Pancreas (tissue), 10 donors: ENCODE measurements around the gene NRDC. TPM values are rescaled to one million over a fixed set of nuclear protein-coding genes. Genes with fewer than 3 reads are reported as not detected.

Experiments
- ATAC-seq, 4 donors: fragments of 200-7000 bp; cut with Tn5 transposase; one replicate each; pipeline versions ENCODE4 v1.8.0 to v1.9.1; 2020; ENCODE audit warnings: mild to moderate bottlenecking in 4 of 4, moderate library complexity in 4 of 4
- DNase-seq, 6 donors: peaks; one replicate each; pipeline ENCODE4 v3.0.0-alpha.2; 2020
- FAIRE-seq: peaks from 2 replicates; lab custom pipeline; 2012; peaks lifted over from hg19 to GRCh38; lab: Jason Lieb, UNC
- H3K27ac ChIP-seq, 4 donors: fragments of 200-600 bp; sonication (generic); 1 replicate in 3 of 4; 2 replicates in 1 of 4; pipeline versions ENCODE4 v1.5.0 to v1.8.0; 2020
- H3K27me3 ChIP-seq, 4 donors: fragments of 200-600 bp; one replicate each; pipeline ENCODE4 v1.8.0; 2021
- H3K36me3 ChIP-seq, 3 donors: fragments of 200-600 bp; sonication (generic) in 1 of 3; one replicate each; pipeline versions ENCODE4 v1.5.0 to v1.8.0; 2020 to 2021
- H3K4me1 ChIP-seq, 3 donors: fragments of 200-600 bp; one replicate each; pipeline ENCODE4 v1.8.0; 2021
- H3K4me3 ChIP-seq, 4 donors: fragments of 200-600 bp; sonication (generic) in 2 of 4; one replicate each; pipeline versions ENCODE4 v1.5.0 to v1.8.0; 2020 to 2021
- H3K9me3 ChIP-seq, 4 donors: fragments of 200-600 bp; one replicate each; pipeline ENCODE4 v1.8.0; 2021
- WGBS, 2 donors: extraction: QIAGEN DNeasy Blood & Tissue Kit; methylation state at CpG; one replicate each; pipeline ENCODE4 v1.1.7; 2013; 5-methylcytosine and 5-hydroxymethylcytosine counted together
- intact Hi-C, 3 donors: fragments of 100-400 bp; cut with DNase I; formaldehyde crosslinking; loops; one replicate each; pipeline versions ENCODE4 v1.11.1 to v1.14.2; 2022
- polyA plus RNA-seq, 2 donors: library from polyadenylated mRNA; stranded (reverse); fragments of 200-250 nt; gene quantifications; one replicate each; pipeline ENCODE4 v1.2.3, GENCODE V29; 2013
- total RNA-seq, 6 donors: library from RNA; stranded (reverse); fragmentation: NEBNext Ultra II Directional in 4 of 6; extraction: Animal tissue kit (Norgen Biotek cat#: 25700) in 4 of 6; gene quantifications; one replicate each; pipeline versions ENCODE4 v1.2.1 to v1.2.4, GENCODE V29; 2021 to 2023
- TF ChIP-seq, protein P1 (sequence below), 4 donors: fragments of 200-600 bp; sonication (generic) in 3 of 4; IDR thresholded peaks; one replicate each; pipeline versions ENCODE4 v1.5.0 to v1.8.0; 2021; ENCODE audit warnings: antibody characterized with exemption in 4 of 4
- donor health status: healthy with polysubstance abuse.
- donor health status: DM: no; HTN: no; CAD: no; lungs with moderate emphysema.
- donor health status: DM: no; HTN: no; CAD: no.
- donor health status: control.
- donor health status: control.
- donor health status: Bipolar disorder and iron deficiency.
- donor health status: DM: yes; HTN: yes; CAD: no.
- donor health status: DM: no; HTN: no; CAD: no.
- donor health status: DM: no; HTN: no; CAD: no.
- donor health status: DM: yes; HTN: yes; CAD: no.

The NRDC gene
- total and polyA plus RNA-seq, 8 donors, result 56.1 to 85.6 (median 67.5) TPM

- ATAC-seq, result no peak
- intact Hi-C loops, result no loop called here
- Histone ChIP-seq H3K4me3 (no peak overlapping the region), H3K36me3 (peaks cover 0 to 29% (median 4%) of the 10 kb centered on the region in 3 donors), H3K9me3 (no peaks in the 10 kb centered on the region), H3K27me3 (no peaks in the 10 kb centered on the region), H3K27ac (no peak overlapping the region), H3K4me1 (no peaks in the 10 kb centered on the region)
- TF ChIP-seq, protein P1, sequence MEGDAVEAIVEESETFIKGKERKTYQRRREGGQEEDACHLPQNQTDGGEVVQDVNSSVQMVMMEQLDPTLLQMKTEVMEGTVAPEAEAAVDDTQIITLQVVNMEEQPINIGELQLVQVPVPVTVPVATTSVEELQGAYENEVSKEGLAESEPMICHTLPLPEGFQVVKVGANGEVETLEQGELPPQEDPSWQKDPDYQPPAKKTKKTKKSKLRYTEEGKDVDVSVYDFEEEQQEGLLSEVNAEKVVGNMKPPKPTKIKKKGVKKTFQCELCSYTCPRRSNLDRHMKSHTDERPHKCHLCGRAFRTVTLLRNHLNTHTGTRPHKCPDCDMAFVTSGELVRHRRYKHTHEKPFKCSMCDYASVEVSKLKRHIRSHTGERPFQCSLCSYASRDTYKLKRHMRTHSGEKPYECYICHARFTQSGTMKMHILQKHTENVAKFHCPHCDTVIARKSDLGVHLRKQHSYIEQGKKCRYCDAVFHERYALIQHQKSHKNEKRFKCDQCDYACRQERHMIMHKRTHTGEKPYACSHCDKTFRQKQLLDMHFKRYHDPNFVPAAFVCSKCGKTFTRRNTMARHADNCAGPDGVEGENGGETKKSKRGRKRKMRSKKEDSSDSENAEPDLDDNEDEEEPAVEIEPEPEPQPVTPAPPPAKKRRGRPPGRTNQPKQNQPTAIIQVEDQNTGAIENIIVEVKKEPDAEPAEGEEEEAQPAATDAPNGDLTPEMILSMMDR (IDR thresholded peaks at IDR 0.05), result no peak
- FAIRE-seq, result no peak
- 95 to 97% methylated on average over 2 of the region's 2 CpGs for WGBS, 2 donors
- no peak for DNase-seq
Measured at GRCh38 chr1:51756290-51756689, 122.2 kb downstream of the NRDC start.

DNA sequence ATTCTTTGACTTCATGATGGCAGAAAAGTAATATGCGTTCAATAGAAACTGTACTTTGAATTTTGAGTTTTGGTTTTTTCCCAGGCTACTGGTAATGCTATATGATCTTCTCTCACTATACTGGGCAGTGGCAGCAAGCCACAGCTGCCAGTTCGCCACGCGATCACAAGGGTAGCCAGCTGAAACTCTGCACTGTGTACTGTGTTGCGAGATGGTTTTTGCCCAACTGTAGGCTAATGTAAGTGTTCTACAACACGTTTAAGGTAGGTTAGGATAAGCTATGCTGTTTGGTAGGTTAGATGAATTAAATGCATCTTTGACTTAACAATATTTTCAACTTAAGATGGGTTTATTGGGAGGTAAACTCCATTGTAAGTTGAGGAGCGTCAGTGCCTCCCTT is 123.1 kb downstream of the NRDC start:
- DNase-seq, result no peak
- no peak for ATAC-seq
- Histone ChIP-seq H3K9me3 (no peaks in the 10 kb centered on the region), H3K36me3 (peaks cover 0 to 30% (median 4%) of the 10 kb centered on the region in 3 donors), H3K4me3 (no peak overlapping the region), H3K27me3 (no peaks in the 10 kb centered on the region), H3K4me1 (no peaks in the 10 kb centered on the region), H3K27ac (no peak overlapping the region)
- FAIRE-seq, result no peak
- 95 to 98% methylated on average over 7 of the region's 7 CpGs for WGBS, 2 donors
- TF ChIP-seq, protein P1 (IDR thresholded peaks at IDR 0.05), result no peak
- intact Hi-C loops, result no loop called here

- Histone ChIP-seq H3K4me1 (no peaks in the 10 kb centered on the region), H3K27ac (no peak overlapping the region), H3K27me3 (no peaks in the 10 kb centered on the region), H3K4me3 (no peak overlapping the region), H3K9me3 (no peaks in the 10 kb centered on the region), H3K36me3 (peaks cover 0 to 30% (median 4%) of the 10 kb centered on the region in 3 donors)
- FAIRE-seq (no peak), DNase-seq (no peak), ATAC-seq (no peak)
- TF ChIP-seq, protein P1 (IDR thresholded peaks at IDR 0.05), result no peak
- intact Hi-C loops, result no loop called here
- 93 to 95% methylated on average over 3 of the region's 3 CpGs for WGBS, 2 donors
Measured at GRCh38 chr1:51754666-51755065, 123.9 kb downstream of the NRDC start.

DNA sequence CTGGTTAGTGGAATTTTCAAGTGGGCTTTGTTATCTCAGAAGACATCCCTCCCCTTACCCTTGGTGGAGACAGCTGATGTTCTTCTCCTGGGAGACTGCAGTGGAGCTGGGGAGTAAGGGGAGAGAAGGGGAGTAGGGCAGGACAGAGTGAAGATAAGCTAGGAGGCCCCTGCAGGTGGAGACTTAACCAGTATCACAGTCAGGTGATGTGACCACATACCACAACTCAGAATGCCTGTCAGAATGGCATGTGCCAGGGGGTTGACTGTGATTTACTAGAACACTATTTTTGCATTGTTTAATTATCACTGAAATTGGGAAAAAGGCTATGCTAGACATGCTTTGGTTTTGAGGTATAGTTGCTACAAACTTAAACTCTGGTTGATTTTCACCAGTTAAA is 124.6 kb downstream of the NRDC start:
- intact Hi-C loops, result no loop called here
- Histone ChIP-seq H3K4me1 (no peaks in the 10 kb centered on the region), H3K27ac (no peak overlapping the region), H3K4me3 (no peak overlapping the region), H3K27me3 (no peaks in the 10 kb centered on the region), H3K9me3 (no peaks in the 10 kb centered on the region), H3K36me3 (peaks cover 0 to 36% (median 4%) of the 10 kb centered on the region in 3 donors)
- DNase-seq (no peak), FAIRE-seq (no peak), ATAC-seq (no peak)
- TF ChIP-seq, protein P1 (IDR thresholded peaks at IDR 0.05), result no peak

DNA sequence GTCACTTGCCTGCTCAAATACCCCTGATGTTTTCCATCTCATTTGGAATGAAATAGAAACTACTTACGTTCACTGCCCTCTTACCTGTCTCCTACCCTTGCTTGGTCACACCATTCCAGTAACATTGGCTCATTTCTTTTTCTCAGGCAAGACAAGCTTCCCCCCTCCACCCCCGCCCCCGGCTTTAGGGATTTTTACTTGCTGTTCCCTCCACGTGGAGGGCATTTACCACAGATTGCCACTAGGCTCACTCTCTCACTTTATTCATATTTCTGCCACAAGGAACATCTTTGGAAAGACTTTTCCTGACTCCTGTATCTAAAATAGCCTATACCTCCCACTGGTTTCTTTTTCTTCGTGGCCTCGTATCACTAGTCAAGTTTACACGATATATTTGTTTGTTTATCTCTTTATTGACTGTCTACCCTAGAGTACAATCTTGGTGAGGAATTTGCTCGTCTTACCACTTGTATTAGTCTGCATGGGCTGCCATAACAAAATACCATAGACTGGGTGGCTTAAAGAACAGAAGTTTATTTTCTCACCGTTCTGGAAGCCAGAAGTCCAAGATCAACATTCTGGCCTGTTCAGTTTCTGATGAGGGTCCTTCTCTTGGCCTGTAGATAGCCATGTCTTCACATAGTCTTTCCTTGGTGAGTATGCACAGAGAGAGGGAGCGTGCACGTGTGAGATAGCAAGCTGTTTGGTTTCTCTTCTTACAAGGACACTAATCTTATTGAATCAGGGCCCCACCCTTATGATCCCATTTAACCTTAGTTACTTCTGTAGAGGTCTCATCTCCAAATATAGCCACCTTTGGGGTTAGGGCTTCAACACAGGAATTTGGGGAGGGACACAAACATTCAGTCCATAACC is 126.2 kb downstream of the NRDC start:
- Histone ChIP-seq H3K36me3 (peaks cover 0 to 38% (median 4%) of the 10 kb centered on the region in 3 donors), H3K4me1 (no peaks in the 10 kb centered on the region), H3K9me3 (no peaks in the 10 kb centered on the region), H3K27ac (no peak overlapping the region), H3K4me3 (no peak overlapping the region), H3K27me3 (no peaks in the 10 kb centered on the region)
- ATAC-seq (no peak), FAIRE-seq (no peak), DNase-seq (no peak)
- TF ChIP-seq, protein P1 (IDR thresholded peaks at IDR 0.05), result no peak
- intact Hi-C loops, result no loop called here
- WGBS, 2 donors, result 97 to 98% methylated on average over 11 of the region's 11 CpGs
